DMS153 treated with DMSO at 0.1 percent for 48 hours (cell line): ENCODE measurements around the gene TBXT.

Experiments used
- DNase-seq: peaks from one replicate; lab custom pipeline; 2025; ENCODE audit not compliant: unreplicated experiment; lab: John Stamatoyannopoulos, UW

The TBXT gene

GRCh38 chr6:166119116-166119911 lies 48.3 kb downstream of the TBXT start:
- DNase-seq: no peak

GRCh38 chr6:166115609-166116008 lies 52.0 kb downstream of the TBXT start:
- no peak for DNase-seq

- DNase-seq: peak; percentile 11
These were observed 55.1 kb downstream of the TBXT start for GRCh38 chr6:166112580-166112979.

DNA sequence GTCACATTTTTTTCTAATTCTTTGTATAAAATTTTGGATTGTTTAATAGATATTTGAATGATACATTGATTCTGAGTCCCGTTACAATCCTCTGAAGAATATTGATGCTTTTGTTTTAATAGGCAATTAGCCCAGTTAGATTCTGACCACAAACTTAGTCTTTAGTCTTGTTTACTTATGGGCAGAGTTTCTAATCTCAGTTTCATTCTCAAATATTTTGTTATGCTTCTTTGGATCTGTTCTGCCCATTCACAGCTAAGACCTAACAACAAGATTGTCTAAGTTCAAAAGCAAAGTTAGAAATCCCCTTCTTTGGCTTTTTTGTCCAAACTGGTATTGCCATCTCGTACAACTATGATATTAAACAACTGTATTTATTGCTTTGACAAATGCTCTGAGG lies 58.0 kb downstream of the TBXT start:
- no peak for DNase-seq
